Muscle layer of colon (tissue), 2 donors: ENCODE measurements around the gene DPEP2NB.
"Not testable (repeated sequence)": the region's sequence is repeated elsewhere in the genome, so short reads cannot be mapped to it uniquely, and the experiment has no call there.

ENCODE experiments used
- H3K27ac ChIP-seq: one replicate; pipeline ENCODE4 v1.7.0; 2013; ENCODE audit warnings: low read depth, mild to moderate bottlenecking, low read length, moderate library complexity
- H3K27me3 ChIP-seq, 2 donors: one replicate each; pipeline ENCODE4 v1.7.0; 2013; ENCODE audit warnings: low read length in 2 of 2, mild to moderate bottlenecking in 2 of 2; ENCODE audit not compliant: insufficient read depth in 2 of 2, control insufficient read depth in 1 of 2
- H3K36me3 ChIP-seq: one replicate; pipeline ENCODE4 v1.7.0; 2013; ENCODE audit warnings: mild to moderate bottlenecking, low read length; ENCODE audit not compliant: insufficient read depth
- H3K4me1 ChIP-seq: one replicate; pipeline ENCODE4 v1.7.0; 2013; ENCODE audit warnings: mild to moderate bottlenecking, low read length; ENCODE audit not compliant: insufficient read depth
- H3K4me3 ChIP-seq, 2 donors: one replicate each; pipeline ENCODE4 v1.7.0; 2013; ENCODE audit warnings: low read length in 2 of 2, low read depth in 1 of 2, mild to moderate bottlenecking in 1 of 2, moderate library complexity in 1 of 2
- H3K9ac ChIP-seq: one replicate; pipeline ENCODE4 v1.7.0; 2013; ENCODE audit warnings: low read length
- H3K9me3 ChIP-seq: one replicate; pipeline ENCODE4 v1.7.0; 2013; ENCODE audit warnings: mild to moderate bottlenecking, low read length
- donor health status: abdominal sarcoma.
- donor health status: Adenocarcinoma of cecum.

Gene DPEP2NB

GRCh38 chr16:67994040-67994408 lies 21.7 kb downstream of the DPEP2NB start:
- not testable (repeated sequence) for H3K36me3 ChIP-seq, H3K9ac ChIP-seq, H3K27me3 ChIP-seq, H3K4me1 ChIP-seq, H3K9me3 ChIP-seq
- peak overlapping the region; percentile 13 for H3K27ac ChIP-seq
- H3K4me3 ChIP-seq = peak overlapping the region in 1 of 2 donors; percentile 41

GRCh38 chr16:67993207-67994039 lies 22.3 kb downstream of the DPEP2NB start:
- H3K9me3 ChIP-seq = no peaks in the 10 kb centered on the region
- no peaks in the 10 kb centered on the region for H3K27me3 ChIP-seq
- peak overlapping the region; percentile 41 to 65 for H3K4me3 ChIP-seq
- H3K36me3 ChIP-seq = no peaks in the 10 kb centered on the region
- peak overlapping the region; percentile 48 for H3K27ac ChIP-seq
- no peak overlapping the region for H3K9ac ChIP-seq
- no peaks in the 10 kb centered on the region for H3K4me1 ChIP-seq

- H3K36me3 ChIP-seq = no peaks in the 10 kb centered on the region
- H3K4me3 ChIP-seq = peak overlapping the region in 1 of 2 donors; percentile 65
- H3K9me3 ChIP-seq = no peaks in the 10 kb centered on the region
- no peak overlapping the region for H3K9ac ChIP-seq
- H3K4me1 ChIP-seq = no peaks in the 10 kb centered on the region
- no peaks in the 10 kb centered on the region for H3K27me3 ChIP-seq
- H3K27ac ChIP-seq = no peak overlapping the region
Observed at GRCh38 chr16:67992661-67993206, 23.0 kb downstream of the DPEP2NB start.

GRCh38 chr16:67990018-67990386 lies 25.7 kb downstream of the DPEP2NB start:
- Histone ChIP-seq H3K4me3 (no peak overlapping the region), H3K9ac (no peak overlapping the region), H3K4me1 (no peaks in the 10 kb centered on the region), H3K9me3 (no peaks in the 10 kb centered on the region), H3K36me3 (no peaks in the 10 kb centered on the region), H3K27ac (no peak overlapping the region), H3K27me3 (no peaks in the 10 kb centered on the region)

GRCh38 chr16:67989322-67990017 lies 26.2 kb downstream of the DPEP2NB start:
- no peaks in the 10 kb centered on the region for H3K4me1 ChIP-seq
- no peak overlapping the region for H3K4me3 ChIP-seq
- no peak overlapping the region for H3K9ac ChIP-seq
- no peaks in the 10 kb centered on the region for H3K27me3 ChIP-seq
- H3K9me3 ChIP-seq = no peaks in the 10 kb centered on the region
- H3K36me3 ChIP-seq = no peaks in the 10 kb centered on the region
- no peak overlapping the region for H3K27ac ChIP-seq

- H3K9me3 ChIP-seq = no peaks in the 10 kb centered on the region
- H3K4me1 ChIP-seq = no peaks in the 10 kb centered on the region
- no peak overlapping the region for H3K9ac ChIP-seq
- no peak overlapping the region for H3K4me3 ChIP-seq
- H3K36me3 ChIP-seq = no peaks in the 10 kb centered on the region
- H3K27ac ChIP-seq = no peak overlapping the region
- no peaks in the 10 kb centered on the region for H3K27me3 ChIP-seq
Observed at GRCh38 chr16:67988675-67989074, 27.0 kb downstream of the DPEP2NB start.

GRCh38 chr16:67987460-67988160 lies 28.1 kb downstream of the DPEP2NB start:
- no peak overlapping the region for H3K9ac ChIP-seq
- H3K4me1 ChIP-seq = no peaks in the 10 kb centered on the region
- no peaks in the 10 kb centered on the region for H3K36me3 ChIP-seq
- no peaks in the 10 kb centered on the region for H3K9me3 ChIP-seq
- no peaks in the 10 kb centered on the region for H3K27me3 ChIP-seq
- no peak overlapping the region for H3K27ac ChIP-seq
- H3K4me3 ChIP-seq = no peak overlapping the region

- Histone ChIP-seq H3K4me3 (no peak overlapping the region), H3K9ac (no peak overlapping the region), H3K27me3 (no peaks in the 10 kb centered on the region), H3K4me1 (no peaks in the 10 kb centered on the region), H3K9me3 (no peaks in the 10 kb centered on the region), H3K27ac (no peak overlapping the region), H3K36me3 (no peaks in the 10 kb centered on the region)
Observed at GRCh38 chr16:67986949-67987348, 28.8 kb downstream of the DPEP2NB start.

- Histone ChIP-seq H3K36me3 (no peaks in the 10 kb centered on the region), H3K27ac (no peak overlapping the region), H3K4me3 (no peak overlapping the region), H3K9me3 (no peaks in the 10 kb centered on the region), H3K9ac (no peak overlapping the region), H3K4me1 (no peaks in the 10 kb centered on the region), H3K27me3 (peaks cover 0 to 11% of the 10 kb centered on the region in 2 donors)
Observed at GRCh38 chr16:67982011-67982696, 33.6 kb downstream of the DPEP2NB start.

GRCh38 chr16:67979955-67980678 lies 35.6 kb downstream of the DPEP2NB start, which contains the start of gene DPEP3:
TSS of gene DPEP3 (minus strand) at chr16:67980499. CDS start at chr16:67980380, 119 bp downstream.
- Histone ChIP-seq H3K27ac (no peak within 1 kb of the TSS), H3K9ac (no peak within 1 kb of the TSS), H3K4me3 (no peak within 1 kb of the TSS), H3K4me1 (no peaks in the 10 kb centered on the region), H3K9me3 (no peaks in the 10 kb centered on the region), H3K36me3 (no peaks in the 10 kb centered on the region), H3K27me3 (peaks cover 0 to 11% of the 10 kb centered on the region in 2 donors)
